SK-N-SH (cell line): ENCODE measurements around the gene FMNL1. TPM values are rescaled to one million over a fixed set of nuclear protein-coding genes. Genes with fewer than 3 reads are reported as not detected.

ENCODE experiments used
- CTCF ChIA-PET: fragments of 300-600, 350-600 bp; formaldehyde crosslinking; extraction: SDS; loops from one replicate; lab custom pipeline; 2021; lab: Yijun Ruan, JAX
- POLR2A ChIA-PET: fragments of 350-600 bp; sonication (Branson Sonifier 250); formaldehyde crosslinking; extraction: SDS; loops from one replicate; lab custom pipeline; 2020; ENCODE audit warnings: antibody characterized with exemption, inconsistent platforms; lab: Yijun Ruan, JAX
- DNase-seq: peaks from one replicate; pipeline ENCODE4 v3.0.0; 2012
- H2AFZ ChIP-seq: fragments of 200-600 bp; sonication (generic); 2 replicates; pipeline ENCODE4 v1.8.1; 2016; ENCODE audit warnings: antibody characterized with exemption, mild to moderate bottlenecking, low read depth
- H3F3A ChIP-seq: fragments of 200-600 bp; sonication (generic); replicated peaks from 2 replicates; pipeline ENCODE3; 2016; ENCODE audit warnings: antibody characterized with exemption, mild to moderate bottlenecking; ENCODE audit not compliant: insufficient read depth
- H3K27ac ChIP-seq, 2 experiments: fragments of 200-500 bp in 1 of 2; fragments of 200-600 bp in 1 of 2; sonication (Bioruptor generic) in 1 of 2; sonication (generic), shearing (Covaris generic) in 1 of 2; 2 replicates each; pipeline versions ENCODE4 v1.5.1 to v1.6.1; 2014 to 2016; ENCODE audit warnings: low read depth in 2 of 2, inconsistent platforms in 1 of 2, low read length in 1 of 2, mild to moderate bottlenecking in 1 of 2, mixed read lengths in 1 of 2
- H3K27me3 ChIP-seq: fragments of 200-600 bp; sonication (generic), shearing (Covaris generic); 2 replicates; pipeline ENCODE4 v1.6.1; 2016; ENCODE audit warnings: mixed run types; ENCODE audit not compliant: insufficient read depth
- H3K36me3 ChIP-seq, 2 experiments: fragments of 200-500 bp in 1 of 2; fragments of 200-600 bp in 1 of 2; sonication (Bioruptor generic) in 1 of 2; sonication (generic) in 1 of 2; replicated peaks in 1 of 2; 2 replicates each; pipeline versions ENCODE3 to v1.5.1; 2014 to 2016; ENCODE audit warnings: low read length in 1 of 2, mild to moderate bottlenecking in 1 of 2; ENCODE audit not compliant: insufficient read depth in 2 of 2, control insufficient read depth in 1 of 2
- H3K4me1 ChIP-seq, 2 experiments: fragments of 200-500 bp in 1 of 2; fragments of 200-600 bp in 1 of 2; sonication (Bioruptor generic) in 1 of 2; sonication (generic), shearing (Covaris generic) in 1 of 2; 2 replicates each; pipeline versions ENCODE4 v1.5.1 to v1.6.1; 2014 to 2016; ENCODE audit warnings: low read depth in 1 of 2, low read length in 1 of 2, mixed run types in 1 of 2; ENCODE audit not compliant: insufficient read depth in 2 of 2, control insufficient read depth in 1 of 2
- H3K4me2 ChIP-seq: fragments of 200-600 bp; sonication (generic), shearing (Covaris generic); 2 replicates; pipeline ENCODE4 v1.6.1; 2017; ENCODE audit warnings: mixed run types
- H3K4me3 ChIP-seq, 2 experiments: fragments of 200-500 bp in 1 of 2; fragments of 200-600 bp in 1 of 2; sonication (Bioruptor generic) in 1 of 2; sonication (generic), shearing (Covaris generic) in 1 of 2; 2 replicates each; pipeline versions ENCODE4 v1.5.1 to v1.8.1; 2014 to 2016; ENCODE audit warnings: low read depth in 2 of 2, inconsistent platforms in 1 of 2, low read length in 1 of 2, mild to moderate bottlenecking in 1 of 2, mixed read lengths in 1 of 2, moderate library complexity in 1 of 2
- H3K79me2 ChIP-seq: fragments of 200-600 bp; sonication (generic); 2 replicates; pipeline ENCODE4 v1.8.1; 2017; ENCODE audit warnings: mild to moderate bottlenecking; ENCODE audit not compliant: insufficient read depth
- H3K9ac ChIP-seq: fragments of 200-600 bp; sonication (generic); 2 replicates; pipeline ENCODE4 v1.6.1; 2017; ENCODE audit warnings: mixed run types
- H3K9me2 ChIP-seq: fragments of 200-600 bp; sonication (generic); 2 replicates; pipeline ENCODE4 v1.6.1; 2017; ENCODE audit warnings: mixed run types
- H3K9me3 ChIP-seq: fragments of 200-600 bp; sonication (generic); 2 replicates; pipeline ENCODE4 v1.6.1; 2017; ENCODE audit warnings: mixed run types, mild to moderate bottlenecking, moderate library complexity
- H4K20me1 ChIP-seq: fragments of 200-600 bp; sonication (generic); 2 replicates; pipeline ENCODE4 v1.6.1; 2017; ENCODE audit warnings: mild to moderate bottlenecking, mixed run types; ENCODE audit not compliant: insufficient read depth
- CHD2 ChIP-seq: fragments of 150-350 bp; IDR thresholded peaks from 2 replicates; pipeline ENCODE4 v1.6.1; 2018; ENCODE audit warnings: low read length; ENCODE audit not compliant: partially characterized antibody
- CTCF ChIP-seq: fragments of 200-600 bp; sonication (generic); IDR thresholded peaks from 2 replicates; pipeline ENCODE4 v1.6.1; 2017; ENCODE audit warnings: antibody characterized with exemption, mild to moderate bottlenecking, moderate library complexity
- FOSL2 ChIP-seq: IDR thresholded peaks from 2 replicates; pipeline ENCODE4 v1.4.0; 2012; ENCODE audit warnings: low read depth, mild to moderate bottlenecking, moderate library complexity, borderline replicate concordance
- FOXJ3 ChIP-seq: sonication (generic); formaldehyde crosslinking; IDR thresholded peaks from 2 replicates; pipeline ENCODE4 v1.5.1; 2020; ENCODE audit warnings: mild to moderate bottlenecking, missing genetic modification reagents
- FOXM1 ChIP-seq: IDR thresholded peaks from 2 replicates; pipeline ENCODE4 v1.4.0; 2012; ENCODE audit warnings: low read depth, mild to moderate bottlenecking
- GABPA ChIP-seq: IDR thresholded peaks from 2 replicates; pipeline ENCODE4 v1.4.0; 2012; ENCODE audit warnings: low read depth, mild to moderate bottlenecking
- GATA2 ChIP-seq: sonication (generic); formaldehyde crosslinking; IDR thresholded peaks from 2 replicates; pipeline ENCODE4 v1.5.0; 2020; ENCODE audit warnings: mild to moderate bottlenecking, missing genetic modification reagents
- JUND ChIP-seq: IDR thresholded peaks from 2 replicates; pipeline ENCODE4 v1.4.0; 2012
- MAX ChIP-seq: IDR thresholded peaks from 2 replicates; pipeline ENCODE4 v1.4.0; 2012; ENCODE audit warnings: low read depth
- MXI1 ChIP-seq: IDR thresholded peaks from 2 replicates; pipeline ENCODE4 v1.6.1; 2012; ENCODE audit warnings: mild to moderate bottlenecking, low read depth, low read length, improper control_type of control experiment
- NRF1 ChIP-seq: IDR thresholded peaks from 2 replicates; pipeline ENCODE4 v1.6.1; 2012; ENCODE audit warnings: low read depth, mild to moderate bottlenecking, low read length
- POLR2AphosphoS5 ChIP-seq: IDR thresholded peaks from 2 replicates; pipeline ENCODE4 v1.6.1; 2012; ENCODE audit warnings: low read depth, low read length
- RAD21 ChIP-seq: IDR thresholded peaks from 2 replicates; pipeline ENCODE4 v1.6.1; 2012; ENCODE audit warnings: mild to moderate bottlenecking, low read length
- RXRA ChIP-seq: IDR thresholded peaks from 2 replicates; pipeline ENCODE4 v1.4.0; 2012; ENCODE audit warnings: low read depth, mild to moderate bottlenecking, borderline replicate concordance
- SIN3A ChIP-seq: IDR thresholded peaks from 2 replicates; pipeline ENCODE4 v1.6.1; 2012; ENCODE audit warnings: low read depth, mild to moderate bottlenecking, low read length, moderate library complexity, borderline replicate concordance
- SMC3 ChIP-seq: IDR thresholded peaks from 2 replicates; pipeline ENCODE4 v1.6.1; 2012; ENCODE audit warnings: low read depth, low read length, improper control_type of control experiment
- TAF1 ChIP-seq: IDR thresholded peaks from 2 replicates; pipeline ENCODE4 v1.6.1; 2012; ENCODE audit warnings: low read depth, mild to moderate bottlenecking, low read length, moderate library complexity, borderline replicate concordance
- TCF12 ChIP-seq: IDR thresholded peaks from 2 replicates; pipeline ENCODE4 v1.4.0; 2012
- TEAD4 ChIP-seq: IDR thresholded peaks from 2 replicates; pipeline ENCODE4 v1.4.0; 2012; ENCODE audit warnings: mild to moderate bottlenecking, borderline replicate concordance; ENCODE audit not compliant: insufficient read depth
- USF2 ChIP-seq: fragments of 150-350 bp; IDR thresholded peaks from 2 replicates; pipeline ENCODE4 v1.6.1; 2017; ENCODE audit warnings: antibody characterized with exemption, low read length, low read depth, borderline replicate concordance
- ZBTB33 ChIP-seq: IDR thresholded peaks from 2 replicates; pipeline ENCODE4 v1.4.0; 2012; ENCODE audit warnings: low read depth, borderline replicate concordance
- WGBS: methylation state at CpG from one replicate; pipeline ENCODE4 v1.1.6; 2017; ENCODE audit warnings: low lambda C conversion rate; 5-methylcytosine and 5-hydroxymethylcytosine counted together
- polyA plus RNA-seq, 3 experiments: library from polyadenylated mRNA; depleted of rRNA; stranded (reverse); fragments of >200 nt; gene quantifications; 2 replicates each; pipeline ENCODE4 v1.2.3, GENCODE V29; 2012

The FMNL1 gene
- polyA plus RNA-seq, 1 of the 3 experiments (the other 2 are of a cell fraction), result 2.8 TPM

- H3K27ac ChIP-seq, result no peak overlapping the region
- H3K4me3 ChIP-seq, result no peak overlapping the region
- H3K9ac ChIP-seq, result no peak overlapping the region
- H3K9me3 ChIP-seq, result no peaks in the 10 kb centered on the region
- WGBS, result 75% methylated on average over 10 of the region's 10 CpGs
- H3F3A ChIP-seq, result peaks cover 25% of the 10 kb centered on the region
- peaks cover 0 to 28% of the 10 kb centered on the region in 2 experiments; a peak in 2 of 4 replicates for H3K4me1 ChIP-seq
- no peak overlapping the region for H2AFZ ChIP-seq
- no peaks in the 10 kb centered on the region for H3K9me2 ChIP-seq
- CTCF ChIA-PET, result interaction anchor here (0.6 to 1.7 kb wide), 9 partner anchors 16 to 1433 kb away, joined by 3 to 12 read pairs (median 3); partner anchors contain the start of gene MAP3K14
- TF ChIP-seq FOXM1 (no peak), USF2 (no peak), GABPA (no peak), POLR2AphosphoS5 (no peak), TCF12 (no peak), MAX (no peak), FOXJ3 (CRISPR knock-in tag) (no peak), JUND (no peak), TAF1 (no peak), GATA2 (no peak)
- 0 out of 2 replicates have a peak, but pooled peaks cover 2% of the 10 kb centered on the region for H4K20me1 ChIP-seq
- H3K36me3 ChIP-seq, result peaks cover 46 to 57% of the 10 kb centered on the region in 2 experiments
- H3K4me2 ChIP-seq, result no peak overlapping the region
- POLR2A ChIA-PET, result interaction anchor here (0.6 kb wide), 1 partner anchor 9 kb away, joined by 4 read pairs; no protein-coding TSS in a partner anchor
- no peaks in the 10 kb centered on the region for H3K27me3 ChIP-seq
- peaks cover 11% of the 10 kb centered on the region; the same call in 1 of the 2 replicates for H3K79me2 ChIP-seq
- no peak for DNase-seq
Measured at GRCh38 chr17:45283711-45284110, 62.0 kb downstream of the FMNL1 start.

- H3K4me3 ChIP-seq, result no peak overlapping the region
- H3K4me2 ChIP-seq, result no peak overlapping the region
- H3K9ac ChIP-seq, result no peak overlapping the region
- 0 out of 2 replicates have a peak, but pooled peaks cover 3% of the 10 kb centered on the region for H4K20me1 ChIP-seq
- H3K4me1 ChIP-seq, result peaks cover 0 to 36% of the 10 kb centered on the region in 2 experiments; a peak in 2 of 4 replicates
- no peak overlapping the region; a peak in 1 of 4 replicates for H3K27ac ChIP-seq
- ChIA-PET POLR2A (no interaction called here), CTCF (interaction anchor here (0.6 to 3.3 kb wide), 11 partner anchors 15 to 1432 kb away, joined by 3 to 17 read pairs (median 3); partner anchors contain the start of gene MAP3K14)
- no peaks in the 10 kb centered on the region for H3K27me3 ChIP-seq
- no peak for DNase-seq
- H3K9me2 ChIP-seq, result no peaks in the 10 kb centered on the region
- WGBS, result 89% methylated on average over 18 of the region's 21 CpGs
- H3K79me2 ChIP-seq, result peaks cover 18% of the 10 kb centered on the region
- H3F3A ChIP-seq, result peaks cover 22% of the 10 kb centered on the region
- no peaks in the 10 kb centered on the region for H3K9me3 ChIP-seq
- peaks cover 54 to 60% of the 10 kb centered on the region in 2 experiments for H3K36me3 ChIP-seq
- H2AFZ ChIP-seq, result no peak overlapping the region
- TF ChIP-seq JUND, result no peak
- no peak for TF ChIP-seq TAF1
- no peak for TF ChIP-seq GATA2
- peak; percentile 42 for TF ChIP-seq CTCF
- no peak for TF ChIP-seq RXRA
- TF ChIP-seq SIN3A, result no peak
- TF ChIP-seq FOSL2, result no peak
- peak; percentile 24; the same call in 1 of the 2 replicates for TF ChIP-seq RAD21
- TF ChIP-seq CHD2, result no peak
- TF ChIP-seq TEAD4, result no peak
- no peak for TF ChIP-seq MXI1
- TF ChIP-seq NRF1, result no peak
- peak; percentile 20; the same call in 1 of the 2 replicates for TF ChIP-seq SMC3
- no peak for TF ChIP-seq ZBTB33
- TF ChIP-seq GABPA, result no peak
Measured at GRCh38 chr17:45284176-45285140, 62.8 kb downstream of the FMNL1 start.
